Muscle of arm (tissue), 12 donors: ENCODE data around the gene XIRP2. TPM values are rescaled to one million over a fixed set of nuclear protein-coding genes. Genes with fewer than 3 reads are reported as not detected.
"Not testable (repeated sequence)": the region's sequence is repeated elsewhere in the genome, so short reads cannot be mapped to it uniquely, and the experiment has no call there.

Experiments used
- DNase-seq: peaks from one replicate; pipeline ENCODE4 v3.0.0-alpha.2; 2013
- polyA plus RNA-seq, 12 donors: library from polyadenylated mRNA; unstranded; fragments of 120-200 nt; gene quantifications; one replicate each; pipeline ENCODE4 v1.2.1, GENCODE V29; 2013; ENCODE audit not compliant: insufficient read length in 12 of 12

The XIRP2 gene
- polyA plus RNA-seq, 12 donors: 51.4 to 230 (median 153) TPM

GRCh38 chr2:167048829-167049228 lies 160.5 kb downstream of the XIRP2 start:
- DNase-seq: no peak

GRCh38 chr2:167049659-167050058 lies 161.4 kb downstream of the XIRP2 start:
- no peak for DNase-seq

DNA sequence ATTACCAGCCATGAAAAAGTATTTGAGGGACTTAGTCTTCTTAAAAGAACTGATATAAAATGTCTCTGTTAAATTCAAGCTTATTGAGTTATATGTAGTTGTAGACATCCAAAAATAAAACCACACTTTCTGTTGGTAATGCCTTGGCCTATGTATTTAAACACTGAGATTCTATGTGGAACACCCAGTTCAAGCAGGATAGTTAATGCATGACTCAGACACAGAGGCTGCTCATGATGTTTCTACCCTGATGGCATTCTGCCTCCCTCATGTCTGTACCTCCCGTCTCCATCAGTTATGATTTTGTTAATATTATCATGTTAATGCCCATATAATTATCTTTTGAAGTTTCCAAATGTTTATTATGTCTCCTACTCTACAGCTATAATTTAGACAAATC lies 164.5 kb downstream of the XIRP2 start:
- DNase-seq: no peak

DNA sequence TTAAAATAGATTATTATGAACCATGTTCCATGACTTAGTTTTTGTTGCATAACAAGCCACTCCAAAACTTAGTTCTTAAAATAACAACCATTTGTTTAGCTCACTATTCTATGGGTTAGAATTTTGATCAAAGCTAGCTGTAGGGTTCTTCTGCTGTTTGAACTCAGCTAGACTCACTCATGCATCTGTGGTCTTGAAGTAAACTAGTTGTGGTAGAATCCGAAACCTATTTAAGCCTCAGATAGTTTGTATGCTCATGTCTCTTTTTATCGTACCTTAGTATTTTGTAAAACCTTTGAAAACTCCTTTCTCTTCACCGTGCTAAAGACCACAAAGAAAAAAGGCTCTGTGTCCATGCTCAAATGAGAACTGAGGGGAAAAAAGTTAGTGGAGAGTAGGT lies 166.6 kb downstream of the XIRP2 start:
- no peak for DNase-seq

DNA sequence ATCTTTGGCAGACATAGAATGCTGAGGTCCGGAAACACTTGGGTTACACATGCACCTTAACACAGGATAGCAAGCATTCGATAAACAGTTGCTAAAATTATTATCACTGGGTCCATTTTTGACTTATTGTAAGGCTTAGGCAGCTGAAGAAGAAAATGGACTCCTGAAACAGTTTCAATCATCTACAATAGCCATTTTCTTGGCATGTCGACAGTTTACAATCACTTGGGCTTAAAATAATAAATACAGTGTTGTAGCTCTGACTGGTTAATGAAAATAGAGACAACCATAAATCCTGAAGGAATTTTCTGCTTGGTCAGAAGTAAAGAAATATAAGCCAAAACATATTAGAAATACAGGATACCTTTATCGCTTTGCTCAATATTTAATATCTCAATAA lies 169.2 kb downstream of the XIRP2 start:
- no peak for DNase-seq

DNA sequence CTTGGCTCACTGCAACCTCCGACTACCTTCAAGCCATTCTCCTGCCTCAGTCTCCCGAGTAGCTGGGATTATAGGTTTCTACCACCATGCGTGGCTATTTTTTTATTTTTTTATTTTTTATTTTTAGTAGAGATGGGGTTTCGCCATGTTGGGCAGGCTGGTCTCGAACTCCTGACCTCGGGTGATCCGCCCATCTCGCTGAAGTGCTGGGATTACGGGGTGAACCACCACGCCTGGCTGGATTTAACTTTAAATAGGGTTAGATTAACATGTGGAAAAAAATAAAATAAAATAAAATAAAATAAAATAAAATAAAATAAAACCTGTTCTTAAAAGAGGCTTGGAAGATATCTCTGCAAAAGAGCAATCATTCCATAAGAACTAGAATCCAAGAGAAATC lies 170.9 kb downstream of the XIRP2 start:
- no peak for DNase-seq

DNA sequence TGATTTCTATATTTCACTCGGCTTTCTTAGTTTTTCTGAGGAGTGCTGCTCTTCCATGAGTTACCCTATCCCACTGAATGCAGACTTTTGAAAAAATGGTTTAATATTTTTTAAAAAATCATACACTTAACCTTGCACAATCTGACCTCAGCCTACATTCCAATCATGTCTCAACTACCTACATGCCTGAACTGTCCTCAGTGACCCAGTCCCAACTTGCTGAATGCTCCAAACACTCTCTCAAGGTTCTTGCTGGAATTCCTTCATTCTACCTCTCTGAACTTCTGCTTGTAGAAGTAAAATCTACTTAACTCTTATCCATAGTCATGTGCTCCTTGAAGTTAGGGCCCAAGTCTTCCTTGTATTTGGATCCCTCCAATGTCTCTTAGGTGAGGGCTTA lies 181.6 kb downstream of the XIRP2 start:
- no peak for DNase-seq

DNA sequence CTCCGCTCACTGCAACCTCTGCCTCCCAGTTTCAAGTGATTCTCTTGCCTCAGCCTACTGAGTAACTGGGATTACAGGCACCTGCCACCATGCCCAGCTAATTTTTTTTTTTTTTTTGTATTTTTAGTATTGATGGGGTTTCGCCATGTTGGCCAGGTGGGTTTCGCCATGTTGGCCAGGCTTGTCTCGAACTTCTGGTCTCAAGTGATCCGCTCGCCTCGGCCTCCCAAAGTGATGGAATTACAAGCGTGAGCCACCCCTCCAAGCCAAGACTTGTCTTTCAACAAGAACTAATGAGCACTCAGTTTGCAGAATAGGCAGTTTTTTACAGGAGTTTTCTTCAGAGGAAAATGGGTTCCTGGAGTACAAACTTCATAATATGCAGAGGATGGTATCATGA lies 187.4 kb downstream of the XIRP2 start:
- DNase-seq: not testable (repeated sequence)

DNA sequence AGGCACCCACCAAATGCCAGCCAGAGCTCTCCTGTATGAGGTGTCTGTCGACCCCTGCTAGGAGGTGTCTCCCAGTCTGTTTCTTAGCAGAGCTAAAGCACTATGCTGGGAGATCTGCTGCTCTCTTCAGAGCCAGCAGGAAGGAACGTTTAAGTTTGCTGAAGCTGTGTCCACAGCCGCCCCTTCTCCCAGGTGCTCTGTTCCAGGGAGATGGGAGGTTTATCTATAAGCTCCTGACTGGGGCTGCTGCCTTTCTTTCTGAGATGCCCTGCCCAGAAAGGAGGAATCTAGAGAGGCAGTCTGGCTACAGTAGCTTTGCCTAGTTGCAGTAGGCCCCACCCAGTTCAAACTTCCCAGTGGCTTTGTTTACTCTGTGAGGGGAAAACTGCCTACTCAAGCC lies 210.7 kb downstream of the XIRP2 start:
- not testable (repeated sequence) for DNase-seq

DNA sequence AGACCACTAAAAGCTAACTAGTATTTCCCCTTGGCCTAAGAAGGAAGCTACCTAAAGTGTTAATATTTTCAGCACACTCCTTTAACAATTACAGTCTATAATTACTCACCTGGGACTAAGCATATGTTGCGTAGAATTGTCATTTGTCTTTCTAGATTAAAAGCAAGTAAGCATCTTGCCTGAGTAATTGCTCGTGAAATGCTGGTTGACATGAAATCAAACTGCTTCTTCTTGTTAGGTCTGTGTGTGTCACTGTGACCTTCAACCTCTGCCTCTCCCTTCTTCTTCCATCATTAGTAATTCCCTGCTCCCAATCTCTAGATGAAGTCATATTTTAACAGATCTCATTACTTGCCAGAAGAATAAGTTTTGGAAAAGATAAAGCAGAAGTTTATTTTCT lies 212.2 kb downstream of the XIRP2 start:
- DNase-seq: no peak

- no peak for DNase-seq
Measured at GRCh38 chr2:167103028-167103756, 214.9 kb downstream of the XIRP2 start.

GRCh38 chr2:167103757-167104133 lies 215.5 kb downstream of the XIRP2 start:
- DNase-seq: no peak

GRCh38 chr2:167104691-167105090 lies 216.4 kb downstream of the XIRP2 start:
- DNase-seq: no peak

GRCh38 chr2:167109682-167110081 lies 221.4 kb downstream of the XIRP2 start:
- DNase-seq: not testable (repeated sequence)

DNA sequence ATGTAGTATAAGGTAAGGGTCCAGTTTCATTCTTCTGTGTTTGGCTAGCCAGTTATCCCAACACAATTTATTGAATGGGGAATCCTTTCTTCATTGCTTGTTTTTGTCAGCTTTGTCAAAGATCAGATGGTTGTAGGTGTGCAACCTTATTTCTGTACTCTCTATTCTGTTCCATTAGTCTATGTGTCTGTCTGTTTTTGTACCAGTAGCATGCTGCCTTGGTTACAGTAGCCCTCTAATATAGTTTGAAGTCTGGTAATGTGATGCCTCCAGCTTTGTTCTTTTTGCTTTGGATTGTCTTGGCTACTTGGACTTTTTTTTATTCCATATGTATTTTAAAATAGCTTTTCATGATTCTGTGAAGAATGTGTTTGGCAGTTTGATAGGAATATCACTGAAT lies 222.1 kb downstream of the XIRP2 start:
- DNase-seq: no peak

DNA sequence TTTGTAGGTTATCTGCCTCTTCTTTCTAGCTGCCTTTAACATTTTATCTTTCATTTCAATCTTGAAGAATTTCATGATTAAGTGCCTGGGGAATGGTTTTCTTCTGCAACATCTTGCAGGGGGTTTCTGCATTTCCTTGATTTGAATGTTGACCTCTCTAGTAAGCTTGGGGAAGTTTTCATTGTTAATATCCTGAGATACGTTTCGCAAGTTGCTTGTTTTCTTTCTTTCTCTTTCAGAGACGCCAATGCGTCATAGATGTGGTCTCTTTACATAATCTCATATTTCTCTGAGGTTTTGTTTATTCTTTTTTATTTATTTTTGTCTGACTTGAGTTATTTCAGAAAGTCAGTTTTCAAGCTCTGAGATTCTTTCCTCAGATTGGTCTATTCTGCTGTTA lies 225.7 kb downstream of the XIRP2 start:
- no peak for DNase-seq

DNA sequence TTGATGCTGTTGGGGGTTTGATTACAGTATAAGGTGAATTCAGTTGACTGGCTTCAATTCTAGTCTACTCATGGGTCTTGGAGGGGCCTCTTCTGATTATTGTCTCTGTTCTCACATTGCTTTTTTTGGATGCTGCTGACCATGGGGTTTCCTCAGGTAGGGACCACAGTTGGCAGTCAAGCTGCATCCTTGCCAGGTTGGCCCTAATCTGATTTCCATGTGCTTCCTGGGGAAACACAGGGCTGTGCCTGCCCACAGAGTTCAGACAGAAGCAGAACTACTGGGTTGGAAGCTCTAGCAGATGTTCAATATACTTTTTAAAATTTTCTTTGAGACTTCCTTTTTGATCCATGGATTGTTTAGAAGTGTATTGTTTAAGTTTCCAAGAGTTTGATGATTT lies 227.3 kb downstream of the XIRP2 start:
- DNase-seq: no peak

GRCh38 chr2:167122389-167122788 lies 234.1 kb downstream of the XIRP2 start:
- DNase-seq: no peak

- DNase-seq: no peak
Measured at GRCh38 chr2:167126165-167126564, 237.9 kb downstream of the XIRP2 start.

DNA sequence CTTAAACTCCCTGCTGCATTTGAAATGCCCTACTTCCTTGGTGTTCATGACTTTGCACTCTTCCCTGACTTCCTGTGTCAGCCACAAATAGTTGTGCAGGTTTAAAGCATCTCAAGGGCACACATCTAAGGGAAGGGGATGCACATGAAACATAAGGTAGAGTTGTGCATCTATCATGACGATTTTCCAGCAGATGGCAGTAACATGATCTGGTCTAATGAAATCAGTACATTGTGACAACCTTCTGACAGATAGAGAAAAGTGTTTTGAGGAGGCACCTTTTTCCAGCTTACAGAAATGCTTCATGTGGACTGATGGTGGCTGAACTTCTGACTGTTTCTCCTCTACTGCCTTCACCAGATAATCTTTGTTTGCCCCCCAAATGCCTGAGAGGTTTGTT lies 238.9 kb downstream of the XIRP2 start:
- DNase-seq: no peak

- DNase-seq: no peak
Measured at GRCh38 chr2:167128130-167128529, 239.8 kb downstream of the XIRP2 start.

DNA sequence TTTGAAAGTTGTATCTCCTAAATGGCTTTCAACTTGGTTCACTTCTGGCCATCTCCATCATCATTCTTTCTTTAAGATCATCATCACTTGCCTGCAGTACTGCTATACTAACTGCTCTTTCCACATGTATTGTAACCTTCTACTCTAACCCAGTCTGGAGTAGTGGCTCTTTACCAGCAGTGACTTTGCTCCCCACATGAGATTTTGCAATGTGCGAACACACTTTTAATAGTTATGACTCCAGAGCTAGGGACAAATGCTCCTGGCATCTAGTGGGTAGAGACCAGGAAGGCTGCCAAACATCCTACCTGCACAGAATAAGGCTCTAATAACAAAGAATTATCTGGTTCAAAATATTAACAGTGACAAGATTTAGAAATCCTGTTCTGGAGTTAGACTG lies 243.8 kb downstream of the XIRP2 start:
- no peak for DNase-seq

DNA sequence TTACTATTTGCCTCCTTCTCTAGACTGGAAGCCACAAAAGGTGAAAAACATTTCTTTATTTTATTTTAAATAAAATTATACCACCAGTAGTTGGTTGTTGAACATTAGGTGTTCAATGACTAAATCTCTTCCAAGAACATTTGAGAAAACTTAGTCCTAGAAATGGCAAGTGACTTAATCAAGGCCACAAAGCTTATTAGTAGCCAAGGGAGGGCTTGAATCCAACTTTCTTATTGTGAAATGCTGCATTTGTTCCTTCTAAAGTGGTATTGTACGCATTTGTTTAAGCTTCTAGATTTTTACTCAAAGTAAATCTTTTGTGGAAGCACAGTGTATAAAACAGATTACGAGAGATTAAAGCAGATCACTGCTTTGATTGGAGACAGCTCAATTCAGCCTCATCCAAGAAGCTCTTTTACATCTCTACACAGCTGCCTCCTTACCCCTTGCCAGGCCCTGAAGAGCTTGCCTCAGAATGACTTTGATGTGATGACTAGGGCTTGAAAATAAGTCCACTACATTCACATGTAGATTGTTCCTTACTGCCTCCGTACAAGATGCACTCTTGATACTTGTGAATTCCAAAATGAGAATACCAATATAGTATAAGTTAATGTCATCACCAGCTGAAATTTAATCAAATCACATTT lies 244.8 kb downstream of the XIRP2 start:
- no peak for DNase-seq

DNA sequence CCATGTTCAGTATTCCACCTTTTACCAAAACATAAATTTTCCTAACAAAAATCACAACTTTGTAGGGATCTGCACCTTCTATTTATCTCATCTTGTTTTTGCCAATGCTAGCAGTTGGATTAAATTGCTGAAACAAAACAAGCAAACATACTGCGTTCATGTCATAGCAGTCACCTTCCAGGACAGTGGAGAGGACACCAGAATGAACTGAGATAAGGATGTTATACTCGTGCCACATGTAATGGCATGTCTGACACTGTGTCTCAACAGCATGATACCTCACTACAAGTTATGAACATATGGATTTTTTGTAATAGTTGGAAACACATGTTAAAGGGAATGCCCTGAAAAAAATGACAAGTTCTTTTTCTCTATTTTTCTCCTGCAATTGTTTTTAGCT lies 245.3 kb downstream of the XIRP2 start:
- no peak for DNase-seq
